GM19372 (cell line): ENCODE data around the gene FOXD3.

Experiments used
- ATAC-seq: cut with Tn5 transposase; IDR thresholded peaks from one replicate; pipeline ENCODE4 v1.9.1; 2021; ENCODE audit warnings: mild to moderate bottlenecking, low read depth, moderate library complexity; ENCODE audit not compliant: unreplicated experiment

FOXD3 gene

DNA sequence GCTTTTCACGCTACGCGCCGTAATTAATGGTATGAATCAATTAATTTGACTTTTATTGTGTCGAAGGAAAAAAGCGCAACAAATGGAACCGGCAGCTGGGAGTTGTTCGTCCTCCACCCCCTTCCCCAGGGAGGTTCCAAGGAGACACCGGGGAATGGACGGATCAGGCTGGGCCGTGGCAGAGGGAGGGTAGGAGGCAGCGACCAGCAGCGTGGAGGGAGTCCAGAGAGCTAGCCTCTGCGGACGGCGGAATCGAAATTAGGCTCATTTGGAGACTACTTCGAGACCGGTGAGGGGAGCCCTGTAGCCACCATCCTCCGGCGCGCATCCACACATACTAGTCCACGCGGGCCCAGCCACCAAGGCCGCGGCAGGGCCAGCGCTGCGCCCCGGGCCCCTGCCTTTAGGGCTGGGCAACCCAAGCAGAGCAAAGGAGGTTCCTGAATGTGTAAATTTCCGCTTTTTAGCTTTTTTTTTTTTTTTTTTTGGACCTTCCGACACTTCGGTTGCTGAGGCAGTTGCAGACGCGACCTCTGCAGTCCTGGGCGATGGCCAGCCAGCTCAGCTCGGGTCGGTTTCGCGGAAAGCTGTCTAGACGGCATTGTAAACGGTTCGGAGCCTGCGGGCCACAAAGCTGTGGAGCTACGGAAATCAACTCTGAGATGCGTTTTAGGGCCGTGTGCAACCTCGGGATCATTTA, 2.2 kb upstream of the FOXD3 start:
- no peak for ATAC-seq

GRCh38 chr1:63321066-63321784, 1.1 kb upstream of the FOXD3 start:
- ATAC-seq: no peak

DNA sequence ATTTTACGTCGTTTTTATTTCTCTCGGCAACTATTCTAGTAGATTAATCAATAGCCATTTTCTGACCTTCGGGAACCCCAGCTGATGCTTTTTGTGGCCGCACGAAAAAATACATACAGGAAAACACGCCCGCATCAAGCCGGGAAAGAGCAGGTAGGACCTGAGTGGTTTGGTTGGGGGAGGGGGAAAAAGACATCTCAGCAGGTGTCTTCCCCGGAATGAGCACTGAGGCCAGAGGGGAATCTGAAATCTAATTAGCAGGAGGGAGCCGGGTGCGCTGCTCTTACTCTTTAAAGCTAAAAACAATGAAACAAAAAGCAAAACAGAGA, 618 bp upstream of the FOXD3 start:
- no peak for ATAC-seq

- ATAC-seq: no peak
Observed at GRCh38 chr1:63322944-63323864, 837 bp downstream of the FOXD3 start.

GRCh38 chr1:63323865-63324778, 1.8 kb downstream of the FOXD3 start:
- no peak for ATAC-seq

DNA sequence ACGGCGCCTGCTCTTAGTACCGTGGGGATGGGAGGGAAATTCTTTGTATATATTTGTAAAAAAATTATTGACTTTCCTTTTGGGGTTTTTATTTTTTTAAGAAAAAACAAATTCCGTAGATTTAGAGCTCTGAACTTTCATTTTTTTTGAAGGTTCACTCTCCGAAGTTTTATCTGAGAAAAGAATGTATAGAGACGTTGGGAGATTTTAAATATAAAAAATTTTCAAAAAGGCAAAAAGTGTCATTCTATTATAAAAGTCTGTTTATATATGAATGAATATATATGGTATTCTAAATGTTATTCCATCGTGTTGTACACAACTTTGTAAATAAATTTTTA, 2.4 kb downstream of the FOXD3 start:
- ATAC-seq: no peak

GRCh38 chr1:63325279-63325985, 3.1 kb downstream of the FOXD3 start:
- no peak for ATAC-seq

DNA sequence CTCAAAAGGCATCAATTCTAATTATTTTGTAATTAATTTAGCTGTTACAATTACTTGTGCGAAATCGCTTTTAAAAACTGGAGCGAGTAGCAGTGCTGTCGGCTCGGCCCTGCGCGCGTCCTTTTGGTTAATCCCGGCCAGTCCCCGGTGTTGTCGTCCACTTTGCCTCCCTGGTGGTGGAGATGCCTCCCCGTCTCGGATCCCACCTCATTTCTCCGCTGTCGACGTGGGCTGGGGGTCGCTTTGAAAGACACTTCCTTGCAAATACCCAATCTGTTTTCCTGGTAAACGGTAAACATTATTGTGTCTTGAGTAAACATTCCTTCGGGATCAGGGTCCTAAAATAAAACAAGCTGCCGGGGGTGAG, 3.7 kb downstream of the FOXD3 start:
- no peak for ATAC-seq

DNA sequence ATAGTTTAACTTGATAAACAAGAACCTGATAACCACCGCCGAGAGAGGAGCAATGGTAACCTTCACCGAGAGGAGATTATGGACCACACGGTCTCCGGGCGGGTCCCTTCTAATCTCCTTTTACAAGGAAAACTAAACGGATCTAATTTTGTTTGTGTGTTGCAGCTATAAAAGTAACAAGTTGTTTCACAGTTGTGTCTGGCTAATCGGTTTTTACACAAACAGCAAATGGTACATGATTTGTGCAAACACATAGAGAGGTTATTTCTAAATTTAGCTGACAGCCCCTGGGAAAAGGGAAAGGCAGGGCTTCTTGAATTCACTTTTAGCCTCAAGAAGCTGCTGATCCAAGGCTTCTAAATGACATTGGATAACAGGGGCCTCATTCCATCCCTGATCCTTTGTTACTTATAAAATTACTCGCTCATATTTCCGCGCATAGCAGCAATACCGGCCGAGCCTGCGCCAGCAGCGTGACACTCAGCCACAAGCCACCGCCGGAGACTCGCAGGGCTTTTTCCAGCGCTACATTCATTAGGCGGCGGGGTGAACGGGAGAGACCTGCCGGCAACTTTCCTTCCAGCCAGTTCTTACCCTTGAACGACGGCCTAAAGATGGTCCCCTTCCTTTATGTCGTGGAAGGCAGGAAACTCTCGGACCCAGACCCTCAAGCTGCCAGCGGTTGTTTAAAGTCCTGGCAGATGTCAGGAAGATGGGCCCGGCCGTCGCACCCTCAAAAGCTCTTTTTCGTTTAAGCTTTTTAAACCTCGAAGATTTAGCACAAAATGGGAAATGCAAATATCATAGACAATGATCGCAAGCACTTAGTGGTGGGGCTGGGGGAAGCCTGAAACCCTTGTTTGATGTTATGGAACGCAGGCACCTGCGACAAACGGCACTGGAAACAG, 4.4 kb downstream of the FOXD3 start:
- no peak for ATAC-seq

DNA sequence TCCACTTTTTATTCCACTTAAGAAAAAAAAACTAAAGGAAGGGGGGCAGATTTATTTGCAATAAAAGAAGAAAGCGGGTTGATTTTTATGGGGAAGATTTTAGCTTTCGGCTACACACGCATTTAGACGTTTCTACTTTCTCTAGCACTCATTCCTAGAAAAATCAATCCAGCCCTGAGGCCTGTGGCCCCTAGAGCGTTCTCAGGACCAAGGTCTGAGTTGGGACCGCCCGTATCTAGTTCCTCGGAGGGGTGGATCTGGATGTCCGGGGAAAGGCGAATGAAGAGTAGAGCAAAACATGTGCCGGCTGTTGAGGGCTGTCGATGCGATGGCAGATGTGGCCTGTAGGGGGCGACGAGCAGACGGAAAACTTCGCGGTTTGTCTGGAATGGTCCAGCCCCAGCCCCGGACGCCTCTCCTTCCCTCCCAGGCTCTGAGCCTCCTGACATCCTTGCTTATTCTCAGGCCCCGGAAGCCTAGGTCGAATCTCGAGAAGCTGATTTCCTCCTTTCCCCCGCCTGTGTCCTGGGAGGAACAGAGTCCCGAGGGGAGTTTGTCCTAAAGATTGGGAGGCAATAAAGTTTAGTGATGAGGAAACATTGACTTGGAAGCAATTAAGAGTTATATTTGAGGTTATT, 5.2 kb downstream of the FOXD3 start:
- peak; percentile 52 for ATAC-seq

DNA sequence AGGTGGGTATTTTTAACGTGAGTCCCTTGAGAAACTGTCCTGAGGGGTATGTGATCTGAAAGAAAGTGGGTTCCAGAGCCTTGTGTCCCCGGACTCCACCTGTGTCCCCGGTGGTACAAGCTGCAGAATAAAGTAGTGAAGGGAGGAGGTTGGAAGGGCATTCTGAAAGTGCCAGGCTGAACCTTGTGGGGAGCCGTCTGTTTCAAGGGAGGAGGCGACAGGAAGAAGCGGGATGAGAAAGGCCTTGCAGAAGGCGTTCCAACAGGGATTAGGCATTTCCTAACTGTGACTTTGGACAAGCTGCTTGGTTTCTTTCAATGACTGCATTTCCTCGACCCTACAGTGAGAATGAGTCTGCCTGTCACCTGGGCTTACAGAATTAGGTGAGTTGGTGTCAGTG, 5.8 kb downstream of the FOXD3 start:
- ATAC-seq: no peak

GRCh38 chr1:63328781-63329180, 6.4 kb downstream of the FOXD3 start:
- no peak for ATAC-seq

DNA sequence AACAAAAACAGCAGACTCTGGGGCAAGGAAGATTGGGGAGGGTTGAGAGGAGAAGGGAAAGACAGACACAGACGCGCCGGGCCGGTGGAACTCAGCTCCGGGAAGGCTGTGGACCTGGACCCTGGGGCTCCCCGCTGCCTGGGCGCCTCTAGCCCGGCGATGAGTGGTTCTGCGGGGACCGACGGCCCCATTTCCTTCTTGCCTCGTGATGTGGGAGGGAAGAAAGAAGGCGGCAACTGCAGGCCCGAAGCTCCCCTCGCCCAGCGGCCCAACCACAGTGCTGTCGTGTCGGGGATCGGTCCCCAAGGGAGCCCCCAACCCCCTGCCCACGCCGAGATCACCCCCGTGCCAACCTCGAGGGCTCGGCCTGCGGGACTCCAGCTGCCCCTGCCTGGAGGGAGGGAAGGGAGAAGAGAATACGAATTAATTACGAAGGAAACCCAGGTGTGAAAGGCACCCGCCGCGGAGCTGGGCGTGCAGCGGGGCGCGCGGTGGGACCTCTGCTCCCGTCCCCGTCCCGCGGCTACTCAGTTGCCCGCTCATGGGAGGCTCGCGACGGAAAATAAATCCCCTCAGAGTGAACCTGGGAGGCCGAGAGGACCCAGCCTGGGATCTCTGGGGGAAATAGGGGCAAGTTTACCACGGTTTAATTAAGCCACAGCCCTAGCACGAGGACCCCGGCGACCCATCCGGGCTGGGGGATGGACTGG, 7.4 kb downstream of the FOXD3 start:
- ATAC-seq: no peak

- ATAC-seq: no peak
Observed at GRCh38 chr1:63330331-63330916, 8.1 kb downstream of the FOXD3 start.

GRCh38 chr1:63342402-63342801, 20.0 kb downstream of the FOXD3 start:
- no peak for ATAC-seq

- ATAC-seq: no peak
Observed at GRCh38 chr1:63343922-63344321, 21.6 kb downstream of the FOXD3 start.

GRCh38 chr1:63350320-63350719, 28.0 kb downstream of the FOXD3 start:
- ATAC-seq: no peak
